ENCODE measurements around the gene ATP8B3. TPM values are rescaled to one million over a fixed set of nuclear protein-coding genes. Genes with fewer than 3 reads are reported as not detected.

ATP8B3 gene
- polyA plus RNA-seq, 1 donor (not counting 4 experiments of a cell fraction or from before 2014, with no cell fraction given) = 0.98 TPM

- no peaks in the 10 kb centered on the region for H3K9me1 ChIP-seq (ENCODE audit: control insufficient read depth, extremely low read depth, insufficient read depth, low read length)
- no peak overlapping the region for H3K4me3 ChIP-seq (ENCODE audit: control insufficient read depth in 2 of 3, extremely low read depth in 1 of 3, insufficient read depth in 2 of 3, low read depth in 1 of 3, low read length in 3 of 3)
- no peaks in the 10 kb centered on the region for H4K20me1 ChIP-seq (ENCODE audit: control insufficient read depth, extremely low read depth, insufficient read depth, low read length)
- H3K4me2 ChIP-seq (ENCODE audit: control insufficient read depth, extremely low read depth, insufficient read depth, low read depth, low read length) = no peak overlapping the region
- no peak overlapping the region for H3K27ac ChIP-seq (ENCODE audit: control insufficient read depth, insufficient read depth, low read length)
- dilution Hi-C loops (cut with MboI; ENCODE audit: extremely low pct_ligation_motif_present, low sequenced_read_pairs) = no loop called here
- no peak overlapping the region for H3K9ac ChIP-seq (ENCODE audit: control insufficient read depth, extremely low read depth, insufficient read depth, low read length)
- DNase-seq (ENCODE audit: low read depth, low spot score) (no peak), FAIRE-seq (no peak)
- no peaks in the 10 kb centered on the region for H3K9me3 ChIP-seq (ENCODE audit: control insufficient read depth, low read depth, low read length)
- no peaks in the 10 kb centered on the region for H3K79me2 ChIP-seq (ENCODE audit: control insufficient read depth, insufficient read depth, low read length)
- TF ChIP-seq CTCF (optimal IDR thresholded peaks at IDR 0.05 in 1 of 3, IDR thresholded peaks at IDR 0.05 in 1 of 3, conservative IDR thresholded peaks at IDR 0.05 in 1 of 3; ENCODE audit: extremely low read depth in 1 of 3, insufficient read depth in 2 of 3, low read length in 3 of 3) = no peak
- TF ChIP-seq EZH2 (IDR thresholded peaks at IDR 0.05; ENCODE audit: low read length) = no peak
- H3K4me1 ChIP-seq (ENCODE audit: control insufficient read depth, extremely low read depth, insufficient read depth, low read length) = peaks cover 1% of the 10 kb centered on the region
- no peaks in the 10 kb centered on the region for H3K36me3 ChIP-seq (ENCODE audit: control insufficient read depth in 2 of 2, extremely low read depth in 1 of 2, insufficient read depth in 2 of 2, low read length in 2 of 2)
- peaks cover 15% of the 10 kb centered on the region for H3K27me3 ChIP-seq (ENCODE audit: control insufficient read depth, extremely low read depth, insufficient read depth, low read length)
- no peak overlapping the region for H2AFZ ChIP-seq (ENCODE audit: control insufficient read depth, low read length)
These were observed 72.0 kb downstream of the ATP8B3 start for GRCh38 chr19:1739960-1740629.

GRCh38 chr19:1736927-1737326 lies 75.1 kb downstream of the ATP8B3 start:
- no peaks in the 10 kb centered on the region for H3K4me1 ChIP-seq (ENCODE audit: control insufficient read depth, extremely low read depth, insufficient read depth, low read length)
- dilution Hi-C loops (cut with MboI; ENCODE audit: extremely low pct_ligation_motif_present, low sequenced_read_pairs) = no loop called here
- DNase-seq (ENCODE audit: low read depth, low spot score) (no peak), FAIRE-seq (no peak)
- no peaks in the 10 kb centered on the region for H3K79me2 ChIP-seq (ENCODE audit: control insufficient read depth, insufficient read depth, low read length)
- no peak overlapping the region for H2AFZ ChIP-seq (ENCODE audit: control insufficient read depth, low read length)
- H3K27me3 ChIP-seq (ENCODE audit: control insufficient read depth, extremely low read depth, insufficient read depth, low read length) = peaks cover 36% of the 10 kb centered on the region
- H4K20me1 ChIP-seq (ENCODE audit: control insufficient read depth, extremely low read depth, insufficient read depth, low read length) = no peaks in the 10 kb centered on the region
- no peak overlapping the region for H3K27ac ChIP-seq (ENCODE audit: control insufficient read depth, insufficient read depth, low read length)
- H3K9me1 ChIP-seq (ENCODE audit: control insufficient read depth, extremely low read depth, insufficient read depth, low read length) = no peaks in the 10 kb centered on the region
- H3K9ac ChIP-seq (ENCODE audit: control insufficient read depth, extremely low read depth, insufficient read depth, low read length) = no peak overlapping the region
- TF ChIP-seq EZH2 (IDR thresholded peaks at IDR 0.05; ENCODE audit: low read length) = no peak
- TF ChIP-seq CTCF (optimal IDR thresholded peaks at IDR 0.05 in 1 of 3, IDR thresholded peaks at IDR 0.05 in 1 of 3, conservative IDR thresholded peaks at IDR 0.05 in 1 of 3; ENCODE audit: extremely low read depth in 1 of 3, insufficient read depth in 2 of 3, low read length in 3 of 3) = no peak
- H3K9me3 ChIP-seq (ENCODE audit: control insufficient read depth, low read depth, low read length) = no peaks in the 10 kb centered on the region
- no peak overlapping the region for H3K4me2 ChIP-seq (ENCODE audit: control insufficient read depth, extremely low read depth, insufficient read depth, low read depth, low read length)
- no peaks in the 10 kb centered on the region for H3K36me3 ChIP-seq (ENCODE audit: control insufficient read depth in 2 of 2, extremely low read depth in 1 of 2, insufficient read depth in 2 of 2, low read length in 2 of 2)
- no peak overlapping the region for H3K4me3 ChIP-seq (ENCODE audit: control insufficient read depth in 2 of 3, extremely low read depth in 1 of 3, insufficient read depth in 2 of 3, low read depth in 1 of 3, low read length in 3 of 3)
